ENCODE measurements around the gene POLQ.

POLQ gene

DNA sequence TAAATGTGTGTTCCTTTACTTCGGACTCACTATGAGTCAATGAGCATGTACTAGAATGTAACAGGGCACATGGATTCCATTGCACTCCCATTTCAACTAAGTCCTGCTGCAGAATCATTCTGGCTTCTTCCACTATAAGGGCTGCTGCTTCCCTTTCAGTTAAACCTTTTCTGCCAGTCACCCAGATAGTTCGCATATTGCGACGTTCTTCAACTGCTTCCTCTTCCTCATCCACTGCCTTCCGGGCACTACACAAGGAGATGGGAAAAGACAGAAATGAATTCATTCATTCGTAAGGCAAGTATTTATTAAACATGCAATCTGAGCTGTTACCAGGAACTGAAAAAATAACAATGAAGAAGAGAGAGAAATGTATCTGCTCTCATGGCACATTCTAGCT, 55.6 kb downstream of the POLQ start:
- H3K4me3 ChIP-seq (ENCODE audit: low read length): no peak overlapping the region
- TF ChIP-seq, protein P1, sequence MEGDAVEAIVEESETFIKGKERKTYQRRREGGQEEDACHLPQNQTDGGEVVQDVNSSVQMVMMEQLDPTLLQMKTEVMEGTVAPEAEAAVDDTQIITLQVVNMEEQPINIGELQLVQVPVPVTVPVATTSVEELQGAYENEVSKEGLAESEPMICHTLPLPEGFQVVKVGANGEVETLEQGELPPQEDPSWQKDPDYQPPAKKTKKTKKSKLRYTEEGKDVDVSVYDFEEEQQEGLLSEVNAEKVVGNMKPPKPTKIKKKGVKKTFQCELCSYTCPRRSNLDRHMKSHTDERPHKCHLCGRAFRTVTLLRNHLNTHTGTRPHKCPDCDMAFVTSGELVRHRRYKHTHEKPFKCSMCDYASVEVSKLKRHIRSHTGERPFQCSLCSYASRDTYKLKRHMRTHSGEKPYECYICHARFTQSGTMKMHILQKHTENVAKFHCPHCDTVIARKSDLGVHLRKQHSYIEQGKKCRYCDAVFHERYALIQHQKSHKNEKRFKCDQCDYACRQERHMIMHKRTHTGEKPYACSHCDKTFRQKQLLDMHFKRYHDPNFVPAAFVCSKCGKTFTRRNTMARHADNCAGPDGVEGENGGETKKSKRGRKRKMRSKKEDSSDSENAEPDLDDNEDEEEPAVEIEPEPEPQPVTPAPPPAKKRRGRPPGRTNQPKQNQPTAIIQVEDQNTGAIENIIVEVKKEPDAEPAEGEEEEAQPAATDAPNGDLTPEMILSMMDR (IDR thresholded peaks at IDR 0.05; ENCODE audit: insufficient read depth, low read depth, low read length, missing control alignments): no peak
- DNase-seq (ENCODE audit: low read depth): no peak

DNA sequence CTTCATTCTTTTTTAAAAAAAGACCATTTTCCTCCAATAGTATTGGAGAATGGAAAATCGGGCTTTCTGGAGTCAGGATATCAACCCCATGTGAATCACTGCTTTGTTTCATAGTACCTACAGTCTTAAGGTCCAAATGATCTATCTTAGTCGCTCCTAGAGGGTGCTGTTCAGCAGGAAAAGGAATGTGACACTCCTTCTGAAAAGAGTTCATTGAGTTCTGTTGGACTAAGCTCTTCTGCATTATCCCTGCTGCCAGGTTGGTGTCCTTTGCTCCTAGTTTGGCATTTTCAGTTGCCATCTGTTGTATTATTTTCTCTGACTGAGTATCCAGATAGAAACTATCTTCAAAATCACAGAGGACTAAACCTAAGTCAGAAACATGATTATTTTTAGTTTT, 57.2 kb downstream of the POLQ start:
- TF ChIP-seq, protein P1 (IDR thresholded peaks at IDR 0.05; ENCODE audit: insufficient read depth, low read depth, low read length, missing control alignments): peak; percentile 52
- H3K4me3 ChIP-seq (ENCODE audit: low read length): no peak overlapping the region
- DNase-seq (ENCODE audit: low read depth): peak; percentile 45

DNA sequence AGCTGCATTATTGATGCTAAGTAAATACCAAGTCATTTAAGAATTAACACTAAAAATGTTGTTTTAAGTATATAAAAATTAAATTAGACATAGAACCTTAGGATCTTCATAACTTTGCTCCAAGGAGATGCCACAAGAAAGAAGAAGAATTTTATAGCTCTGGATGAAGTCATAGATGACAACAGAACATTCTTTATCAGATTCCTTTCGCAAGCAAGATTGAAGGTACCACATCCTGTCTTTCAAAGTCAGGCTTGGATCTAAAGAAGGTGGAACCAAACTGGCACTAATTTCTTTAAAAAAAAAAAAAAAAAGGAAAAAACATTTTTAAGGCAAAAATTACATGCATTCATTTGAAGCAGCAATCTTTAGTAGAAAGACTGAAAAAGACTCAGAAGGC, 62.5 kb downstream of the POLQ start:
- H3K4me3 ChIP-seq (ENCODE audit: low read length): no peak overlapping the region
- DNase-seq (ENCODE audit: low read depth): peak; percentile 8
- TF ChIP-seq, protein P1 (IDR thresholded peaks at IDR 0.05; ENCODE audit: insufficient read depth, low read depth, low read length, missing control alignments): no peak

DNA sequence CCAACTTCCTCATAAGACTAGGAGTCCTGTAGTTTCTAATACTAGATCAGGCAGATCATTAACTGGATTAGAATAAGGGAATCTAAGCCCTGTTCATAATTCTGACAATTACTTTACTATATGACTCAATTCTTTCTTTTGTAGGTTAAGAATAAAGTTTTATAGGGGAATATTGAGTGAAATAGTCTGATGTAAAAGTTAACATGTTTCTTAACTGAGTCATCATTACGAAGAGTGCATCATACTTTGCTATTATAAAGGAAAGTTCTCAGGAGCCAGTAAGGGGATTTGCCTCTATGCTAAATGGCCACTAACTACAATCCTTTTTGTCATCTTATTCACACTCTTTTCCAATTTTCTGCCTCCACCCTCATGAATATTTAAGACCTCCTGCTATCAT, 63.1 kb downstream of the POLQ start:
- peak; percentile 62 for DNase-seq (ENCODE audit: low read depth)

DNA sequence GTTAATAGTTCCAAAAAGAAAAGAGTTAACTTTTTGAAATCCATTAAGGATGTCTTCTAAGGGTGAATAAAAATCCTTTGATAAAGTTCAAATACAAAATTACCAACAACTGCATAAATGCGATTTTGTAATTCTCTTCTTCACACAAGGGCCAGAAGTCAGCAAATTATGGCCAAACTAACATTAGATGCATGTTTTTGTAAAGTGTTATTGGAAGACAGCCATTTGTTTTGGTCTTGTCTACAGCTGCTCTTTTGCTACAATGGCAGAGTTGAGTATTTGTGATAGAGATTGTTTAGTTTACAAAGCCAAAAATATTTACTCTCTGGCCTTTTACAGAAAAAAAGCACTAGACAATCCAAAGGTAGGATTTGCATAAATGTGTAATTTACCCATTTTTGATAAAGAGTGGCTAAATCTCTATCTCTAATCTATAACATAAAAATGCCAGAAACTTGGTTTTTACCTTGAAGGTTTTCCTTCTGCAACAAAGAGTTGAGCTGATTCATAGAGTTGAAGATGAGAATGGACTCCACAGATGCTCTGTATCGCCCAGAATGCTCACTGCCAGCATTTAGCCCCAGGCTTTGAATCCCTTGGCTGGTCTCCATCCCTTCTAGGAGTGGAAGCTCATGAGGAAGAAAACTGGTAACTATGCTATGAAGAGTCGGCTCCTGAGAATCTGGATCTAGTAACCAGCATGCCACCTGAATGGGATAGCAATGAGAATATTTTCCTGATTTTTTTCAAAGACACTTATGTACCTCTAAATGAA, 64.5 kb downstream of the POLQ start:
- peak; percentile 7 for DNase-seq (ENCODE audit: low read depth)
- TF ChIP-seq, protein P1 (IDR thresholded peaks at IDR 0.05; ENCODE audit: insufficient read depth, low read depth, low read length, missing control alignments): no peak
- H3K4me3 ChIP-seq (ENCODE audit: low read length): no peak overlapping the region

More for the DNA sequence above, 63.1 kb downstream of the POLQ start:
- TF ChIP-seq, protein P1 (IDR thresholded peaks at IDR 0.05; ENCODE audit: insufficient read depth, low read depth, low read length, missing control alignments): no peak
- H3K4me3 ChIP-seq (ENCODE audit: low read length): no peak overlapping the region

DNA sequence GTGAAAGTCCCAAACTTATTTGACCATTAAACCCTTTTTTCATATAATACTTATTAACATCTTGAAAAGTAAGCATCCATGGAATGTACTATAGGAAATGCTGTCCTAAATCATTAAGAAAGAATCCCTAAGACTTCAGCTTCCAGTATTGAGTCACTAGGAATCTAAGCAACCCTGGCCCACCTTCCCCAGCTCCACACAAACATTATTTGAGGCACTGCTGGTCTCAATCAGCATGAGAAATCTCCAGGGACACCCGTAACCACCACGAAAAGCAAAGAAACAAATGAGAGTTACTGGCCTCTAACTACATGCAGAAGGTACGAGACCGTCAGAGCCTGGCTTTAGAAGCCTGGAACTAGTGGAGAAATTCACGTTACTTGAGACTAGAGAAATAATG, 68.2 kb downstream of the POLQ start:
- no peak for DNase-seq (ENCODE audit: low read depth)
- no peak overlapping the region for H3K4me3 ChIP-seq (ENCODE audit: low read length)
- TF ChIP-seq, protein P1 (IDR thresholded peaks at IDR 0.05; ENCODE audit: insufficient read depth, low read depth, low read length, missing control alignments): no peak

DNA sequence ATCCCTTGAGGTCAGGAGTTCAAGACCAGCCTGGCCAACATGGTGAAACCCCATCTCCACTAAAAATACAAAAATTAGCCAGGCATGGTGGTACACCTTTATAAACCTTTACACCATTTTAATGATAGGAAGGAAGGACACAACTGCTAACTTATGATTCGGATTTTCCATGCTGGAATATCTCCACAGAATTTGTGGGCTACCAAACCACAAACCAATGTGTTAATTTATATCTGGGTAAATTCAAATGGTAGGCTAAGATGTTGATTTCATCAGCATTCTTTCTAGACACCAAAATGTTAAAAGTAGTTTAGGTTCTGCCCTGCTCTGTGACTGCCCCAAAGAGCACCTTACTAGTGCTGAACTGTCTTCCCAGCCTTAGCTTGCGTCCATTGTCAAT, 72.8 kb downstream of the POLQ start:
- DNase-seq (ENCODE audit: low read depth): no peak
- TF ChIP-seq, protein P1 (IDR thresholded peaks at IDR 0.05; ENCODE audit: insufficient read depth, low read depth, low read length, missing control alignments): no peak
- no peak overlapping the region for H3K4me3 ChIP-seq (ENCODE audit: low read length)
